Activated CD8-positive, alpha-beta memory T cell treated with anti-CD3 and anti-CD28 coated beads for 4 hours (primary cell): ENCODE results near the gene VIPR2.
"Not testable (repeated sequence)": the region's sequence is repeated elsewhere in the genome, so short reads cannot be mapped to it uniquely, and the experiment has no call there.

Experiments used
- DNase-seq, 2 donors: peaks; one replicate each; pipeline ENCODE4 v3.0.0-alpha.2; 2020; ENCODE audit warnings: low read depth in 2 of 2

The VIPR2 gene

DNA sequence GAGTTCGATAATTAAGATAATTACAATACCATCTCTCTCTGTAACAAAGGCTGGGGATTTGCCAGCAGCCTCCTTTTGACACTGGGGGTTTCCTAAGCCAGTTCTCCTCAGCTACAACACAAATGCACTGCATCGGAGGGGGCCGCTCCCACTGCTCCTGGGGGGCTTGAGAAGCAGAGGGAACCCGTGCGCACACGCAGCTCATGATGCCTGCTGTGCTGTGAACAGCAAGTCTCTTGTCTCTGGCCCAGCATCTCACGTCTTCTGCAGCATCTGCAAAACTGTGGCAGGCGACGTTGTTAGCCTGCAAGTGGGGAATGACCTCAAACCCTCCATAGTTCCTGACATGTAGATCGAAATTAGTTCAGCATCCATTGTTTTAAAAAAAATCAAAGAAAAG is 5.5 kb downstream of the VIPR2 start:
- DNase-seq: no peak

DNA sequence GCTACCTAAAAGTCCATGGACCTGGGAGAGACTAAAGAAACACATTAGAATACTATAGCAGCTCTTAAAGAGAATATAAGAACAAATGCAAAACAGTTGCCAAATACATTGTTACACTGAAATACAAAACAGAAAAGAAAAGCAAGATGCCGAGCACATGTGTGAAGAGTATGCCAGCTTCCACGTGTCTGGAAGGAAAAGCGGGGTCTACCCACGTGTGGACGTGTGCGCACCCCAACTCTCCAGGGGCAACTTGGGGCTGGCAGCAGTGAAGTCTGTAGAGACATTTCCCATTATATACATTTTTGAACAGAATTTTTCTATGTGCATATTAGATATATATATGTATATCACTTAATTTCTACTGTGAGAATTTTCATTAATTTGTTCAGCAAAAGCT is 6.2 kb downstream of the VIPR2 start:
- DNase-seq: no peak

DNA sequence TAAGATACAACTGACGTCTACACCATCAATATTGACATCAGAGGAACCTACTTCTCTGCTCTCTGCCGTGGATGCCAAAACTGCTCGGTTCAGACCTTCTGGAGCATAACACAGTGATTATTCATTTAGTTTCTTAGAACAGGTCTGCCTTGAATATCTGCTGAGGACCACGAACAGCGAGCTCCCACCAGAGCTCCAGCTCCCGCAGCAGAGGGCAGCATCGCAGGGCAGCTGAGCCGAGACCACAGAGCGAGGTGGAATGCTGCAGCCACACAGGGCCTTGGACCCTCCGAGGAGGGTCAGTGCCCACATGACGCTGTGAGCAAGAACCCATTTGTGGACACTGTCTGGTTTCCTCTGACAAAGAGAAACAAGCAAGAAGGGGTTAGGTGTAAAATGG is 6.8 kb downstream of the VIPR2 start:
- no peak for DNase-seq

DNA sequence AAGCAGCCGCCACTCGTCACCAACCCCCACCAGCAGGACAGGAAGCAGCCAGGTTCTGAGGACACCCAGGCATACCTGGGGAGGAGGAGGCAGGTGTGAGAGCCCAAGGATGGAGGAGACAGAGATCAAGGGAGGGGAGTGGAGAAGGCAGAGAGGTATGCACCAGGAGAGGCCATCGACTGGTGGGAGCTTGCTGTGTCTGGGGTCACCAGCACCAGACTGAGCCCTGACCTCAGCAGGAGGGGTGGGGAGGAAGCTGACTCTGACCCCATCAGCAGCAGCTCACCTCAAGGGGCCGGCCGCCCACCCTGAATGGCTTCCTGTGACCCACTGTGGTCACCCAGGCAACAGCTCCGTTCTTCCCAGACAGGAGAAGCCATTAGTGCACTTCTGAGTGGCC is 7.8 kb downstream of the VIPR2 start:
- no peak for DNase-seq

DNA sequence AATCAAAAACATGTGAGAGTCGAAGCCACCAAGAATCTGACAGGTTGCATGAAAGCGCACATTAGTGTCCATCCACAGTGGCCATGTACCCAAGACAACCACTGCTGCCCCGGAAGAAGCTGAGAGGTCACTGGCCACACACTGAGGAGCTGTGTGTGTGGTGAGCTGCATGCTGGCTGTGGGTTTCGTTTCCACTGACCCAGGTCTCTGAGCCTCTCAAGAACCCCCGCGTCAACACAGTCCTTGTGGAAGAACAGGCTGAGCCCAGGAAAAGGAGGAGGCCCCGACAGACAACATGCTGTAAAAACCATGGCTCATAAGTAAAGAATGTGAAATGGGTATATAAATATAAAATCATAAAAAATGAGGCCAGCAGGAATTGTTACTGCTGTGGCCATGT is 8.2 kb downstream of the VIPR2 start:
- no peak for DNase-seq

DNA sequence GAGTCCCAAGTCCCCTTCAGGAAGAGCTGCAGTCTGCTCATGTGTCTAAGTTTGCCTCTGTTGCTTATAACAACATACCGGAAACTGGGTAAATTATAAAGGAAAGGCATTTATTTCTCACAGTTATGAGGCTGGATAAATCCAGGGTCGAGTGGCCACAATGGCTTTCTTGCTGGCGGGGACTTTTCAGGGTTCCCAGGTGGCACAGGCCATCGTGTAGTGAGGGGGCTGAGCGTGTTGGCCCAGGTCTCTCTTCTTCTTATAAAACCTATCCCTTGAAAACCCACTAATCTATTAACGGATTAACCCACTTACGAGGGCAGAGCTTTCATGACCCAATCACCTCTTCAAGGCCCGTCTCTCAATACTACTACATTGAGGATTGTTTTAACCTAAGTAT is 8.7 kb downstream of the VIPR2 start:
- no peak for DNase-seq

DNA sequence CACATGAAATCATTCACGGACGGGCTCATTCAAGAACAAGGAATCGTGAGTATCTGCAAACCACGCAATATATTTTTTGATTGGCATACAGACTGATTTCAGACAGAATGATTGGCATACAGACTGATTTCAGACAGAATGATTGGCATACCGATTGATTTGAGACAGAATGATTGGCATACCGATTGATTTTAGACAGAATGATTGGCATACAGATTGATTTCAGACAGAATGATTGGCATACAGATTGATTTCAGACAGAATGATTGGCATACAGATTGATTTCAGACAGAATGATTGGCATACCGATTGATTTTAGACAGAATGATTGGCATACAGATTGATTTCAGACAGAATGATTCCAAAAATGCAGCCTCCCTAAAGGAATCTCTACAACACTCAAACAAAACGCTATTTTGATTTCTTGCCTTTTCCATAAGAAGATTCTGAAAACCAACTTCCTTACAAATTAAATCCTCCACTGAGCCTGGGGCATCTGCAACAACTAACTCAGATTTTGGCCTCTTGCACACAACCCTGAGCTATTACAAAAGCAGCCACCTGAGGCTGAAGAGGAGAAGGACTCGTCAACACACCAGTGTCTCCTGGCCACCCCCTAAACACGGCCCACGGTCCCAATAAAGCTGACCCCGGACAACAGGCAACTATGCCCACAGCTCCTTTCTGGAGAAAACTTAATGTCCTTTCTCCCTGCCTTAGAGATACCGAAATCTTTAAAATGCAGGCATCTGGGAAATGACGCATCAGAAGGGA is 11.8 kb downstream of the VIPR2 start:
- not testable (repeated sequence) for DNase-seq

DNA sequence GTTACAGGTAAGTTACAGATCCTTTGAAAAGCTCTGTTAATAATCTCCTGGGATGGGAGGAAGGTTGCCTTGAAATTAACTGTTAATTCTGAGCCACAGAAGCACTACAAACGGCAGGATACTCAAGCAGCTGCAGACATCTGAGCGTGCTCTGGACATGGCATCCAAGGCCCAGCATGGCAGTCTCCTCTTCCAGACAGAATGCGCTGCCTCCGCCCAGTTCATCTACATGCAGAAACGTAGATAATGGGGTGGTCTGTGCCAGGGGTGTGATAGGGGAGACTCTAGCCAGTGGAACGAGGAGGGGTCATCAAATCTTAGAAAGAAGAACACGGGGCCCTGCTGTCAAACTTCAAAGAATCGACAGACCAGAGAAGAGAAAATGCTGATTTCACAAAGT is 13.8 kb downstream of the VIPR2 start:
- no peak for DNase-seq

DNA sequence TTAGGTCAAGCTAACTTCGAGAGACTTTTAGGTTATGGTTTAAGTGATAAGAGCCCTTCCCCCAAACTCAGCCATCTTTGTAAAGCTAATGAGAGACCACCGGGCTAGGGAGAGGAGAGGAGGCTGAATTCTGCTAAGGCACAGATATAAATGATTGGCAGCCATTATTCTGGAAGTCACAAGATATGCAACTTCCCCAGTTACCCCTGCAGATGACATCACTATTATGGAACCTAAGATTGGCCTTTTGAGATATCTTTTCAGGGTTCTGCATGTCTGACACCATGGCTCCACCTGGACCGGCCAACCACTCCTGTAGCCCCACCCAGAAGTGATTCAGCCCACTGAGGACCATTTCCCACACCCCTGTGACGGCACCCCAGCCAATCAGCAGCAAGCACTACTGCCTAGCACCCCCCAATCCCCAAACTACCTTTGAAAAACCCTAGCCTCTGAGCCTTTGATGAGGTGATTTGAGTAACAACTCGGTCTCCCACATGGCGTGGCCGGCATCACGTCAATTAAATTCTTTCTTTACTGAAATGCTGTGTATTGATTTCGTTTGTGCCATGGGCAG is 14.4 kb downstream of the VIPR2 start:
- no peak for DNase-seq

DNA sequence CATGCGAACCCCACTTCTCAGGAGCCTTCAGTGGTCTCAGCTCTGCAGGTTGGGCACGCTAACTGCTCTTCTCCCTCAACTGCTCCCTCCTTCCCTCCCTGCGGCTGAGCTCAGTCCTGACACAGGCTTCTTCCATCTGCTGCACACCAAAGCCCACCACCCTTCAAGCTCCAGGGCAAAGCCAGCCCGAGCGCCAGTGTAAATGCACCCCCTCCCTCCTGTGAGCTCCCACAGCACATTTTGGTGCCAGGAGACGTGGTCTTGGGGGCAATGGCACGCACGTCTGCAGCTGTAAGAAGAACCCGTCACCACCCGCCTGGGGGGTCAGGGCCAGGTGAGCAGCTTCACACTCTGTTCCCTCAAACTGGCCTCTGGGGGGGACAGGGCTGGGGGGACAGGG is 15.9 kb downstream of the VIPR2 start:
- DNase-seq: no peak

DNA sequence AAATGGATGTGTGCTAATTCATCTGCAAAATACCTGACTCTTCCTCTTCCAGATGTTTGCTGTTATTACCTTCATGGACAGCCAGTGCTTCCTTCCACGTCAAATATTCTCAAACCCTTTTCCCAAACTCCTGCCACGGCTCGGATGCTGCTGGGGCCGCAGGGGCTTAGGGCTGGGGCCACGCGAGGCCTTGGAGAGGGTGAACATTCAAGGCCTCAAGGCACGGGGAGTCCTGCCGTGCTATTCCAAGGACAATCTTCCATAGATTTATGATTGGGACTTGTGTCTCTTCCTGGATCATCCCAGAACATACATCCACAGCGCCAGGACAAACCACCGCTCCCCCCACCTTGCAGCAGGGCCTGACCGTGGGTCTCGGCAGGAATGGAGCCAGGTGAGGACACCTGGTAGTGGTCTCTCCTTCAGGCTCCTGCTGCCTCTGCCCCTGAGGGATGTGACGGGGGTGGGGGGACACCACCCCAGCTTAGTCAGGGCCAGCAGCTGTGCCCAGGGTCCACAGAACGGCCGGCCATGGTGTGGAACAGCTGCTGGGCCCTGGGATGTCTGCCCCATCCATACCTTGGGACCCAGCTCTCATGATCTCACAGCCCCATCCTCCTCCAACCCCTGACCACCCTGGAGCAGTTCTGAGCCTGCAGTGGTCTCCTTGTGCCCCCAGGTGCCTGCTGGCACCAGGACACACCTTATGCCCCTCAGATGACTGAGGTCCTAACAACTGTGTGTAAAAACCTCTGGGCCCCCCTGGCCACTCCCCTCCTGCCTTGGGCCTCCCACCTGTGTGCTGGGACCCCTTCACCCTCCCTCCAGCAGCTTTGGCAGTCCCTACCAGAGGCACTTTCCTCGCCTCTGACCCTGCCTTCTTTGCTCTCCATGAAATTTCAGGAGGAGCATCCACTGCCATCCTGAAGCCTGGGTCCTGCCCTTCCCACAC is 16.7 kb downstream of the VIPR2 start:
- no peak for DNase-seq

DNA sequence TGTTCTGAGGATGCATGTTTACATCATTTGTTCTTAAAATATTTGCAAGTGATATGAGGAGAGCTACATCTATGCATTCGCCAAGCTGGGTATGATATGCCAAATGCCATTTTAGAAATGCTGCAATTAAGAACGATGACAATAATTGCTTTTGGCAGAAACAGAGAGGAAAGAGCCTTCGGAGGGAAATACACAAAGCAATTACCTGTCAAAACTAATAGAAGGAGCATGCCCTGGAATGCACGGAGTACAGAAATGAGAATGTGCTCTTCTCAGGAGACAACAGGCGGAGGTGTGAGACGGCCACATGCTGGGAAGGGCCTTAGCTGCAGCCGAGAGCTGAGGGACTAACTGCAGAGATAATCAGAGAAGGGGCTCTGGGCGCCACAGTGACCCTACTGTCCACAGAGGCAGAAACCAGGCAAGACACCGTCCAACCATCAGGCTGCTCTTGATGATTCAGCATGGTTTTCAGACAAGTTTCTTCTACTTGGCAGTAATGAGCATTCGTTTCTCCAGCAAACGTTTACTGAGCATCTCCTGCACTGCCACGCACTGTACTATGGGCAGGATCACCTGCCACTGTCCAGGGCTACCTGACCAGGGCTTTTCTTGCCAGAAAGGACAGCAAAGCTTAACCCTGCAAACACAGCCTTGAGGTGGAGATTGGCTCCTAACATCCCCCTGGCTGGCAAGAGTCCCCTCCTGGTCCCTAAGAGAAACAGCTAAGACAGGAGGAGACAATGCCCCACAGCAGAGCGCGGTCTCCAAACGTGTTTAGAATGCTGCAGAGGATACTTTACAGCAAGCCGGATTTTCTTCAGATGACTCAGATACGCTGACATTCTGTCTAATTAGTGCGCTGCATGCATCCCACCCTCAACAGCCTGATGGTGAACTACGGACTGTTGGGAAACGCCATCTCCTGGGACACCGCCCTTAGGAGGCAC is 18.1 kb downstream of the VIPR2 start:
- no peak for DNase-seq

DNA sequence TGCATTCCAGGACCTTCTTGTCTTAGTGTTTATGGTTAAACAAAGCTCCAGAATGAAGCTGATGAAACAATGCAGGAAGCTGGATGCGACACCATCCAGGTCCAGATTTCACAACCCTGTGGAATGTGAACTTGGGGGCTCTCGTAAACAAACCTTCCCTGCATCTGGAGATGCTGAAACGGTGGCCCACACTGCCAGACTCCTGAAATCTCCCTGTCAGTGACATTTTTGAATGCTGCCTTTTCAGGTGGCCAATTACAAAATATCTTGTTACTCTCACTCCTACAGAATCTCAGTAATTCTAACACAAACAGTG is 18.8 kb downstream of the VIPR2 start:
- DNase-seq: no peak

DNA sequence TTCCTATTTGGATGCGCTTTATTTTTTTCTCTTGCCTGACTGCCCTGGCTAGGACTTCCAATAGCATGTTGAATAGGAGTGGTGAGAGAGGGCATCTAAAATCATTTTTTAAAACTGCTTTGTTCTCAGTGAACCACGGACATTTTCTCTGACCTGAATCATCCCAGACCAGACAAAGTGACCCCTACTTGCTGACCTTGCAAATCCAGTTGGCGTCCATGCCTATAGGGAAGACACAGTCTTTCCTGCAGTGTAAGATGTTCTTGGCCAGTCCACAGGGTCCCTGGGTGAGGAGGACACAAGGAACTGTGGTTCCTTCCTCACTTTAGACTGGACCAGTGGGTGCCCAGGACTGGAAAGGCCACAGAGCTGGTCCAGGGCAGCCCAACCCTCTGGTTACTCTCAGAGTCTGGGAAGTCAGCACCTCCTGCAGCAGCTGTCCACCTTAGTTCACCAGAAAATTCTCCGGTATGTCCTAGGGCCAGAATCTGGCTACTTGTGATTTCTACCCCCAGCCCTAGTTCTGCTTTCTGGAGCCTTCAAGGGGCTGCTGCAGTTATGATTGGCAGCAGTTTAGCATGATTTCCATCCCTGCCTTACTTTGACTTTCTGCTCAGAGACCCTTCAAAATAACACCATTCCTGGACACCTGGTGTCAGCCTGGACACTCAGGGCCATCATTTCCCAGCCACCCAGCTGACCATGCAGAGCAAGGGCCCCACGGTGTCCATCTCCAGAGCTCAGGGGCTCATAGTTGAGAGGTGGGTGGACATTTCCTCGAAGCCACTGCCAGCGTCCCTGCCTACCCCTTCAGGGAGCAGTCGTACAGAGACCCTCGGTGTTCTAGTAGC is 19.3 kb downstream of the VIPR2 start:
- no peak for DNase-seq

DNA sequence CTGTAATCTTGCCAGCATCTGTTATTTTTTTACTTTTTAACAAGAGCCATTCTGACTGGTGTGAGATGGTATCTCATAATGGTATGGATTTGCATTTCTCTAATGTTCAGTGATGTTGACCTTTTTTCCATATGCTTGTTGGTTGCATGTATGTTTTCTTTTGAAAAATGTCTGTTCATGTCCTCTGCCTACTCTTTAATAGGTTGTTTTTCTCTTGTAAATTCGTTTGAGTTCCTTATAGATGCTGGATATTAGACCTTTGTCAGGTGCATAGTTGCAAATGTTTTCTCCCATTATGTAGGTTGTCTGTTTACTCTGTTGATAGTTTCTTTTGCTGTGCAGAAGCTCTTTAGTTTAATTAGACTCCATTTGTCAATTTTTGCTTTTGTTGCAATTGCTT is 20.9 kb downstream of the VIPR2 start:
- not testable (repeated sequence) for DNase-seq

DNA sequence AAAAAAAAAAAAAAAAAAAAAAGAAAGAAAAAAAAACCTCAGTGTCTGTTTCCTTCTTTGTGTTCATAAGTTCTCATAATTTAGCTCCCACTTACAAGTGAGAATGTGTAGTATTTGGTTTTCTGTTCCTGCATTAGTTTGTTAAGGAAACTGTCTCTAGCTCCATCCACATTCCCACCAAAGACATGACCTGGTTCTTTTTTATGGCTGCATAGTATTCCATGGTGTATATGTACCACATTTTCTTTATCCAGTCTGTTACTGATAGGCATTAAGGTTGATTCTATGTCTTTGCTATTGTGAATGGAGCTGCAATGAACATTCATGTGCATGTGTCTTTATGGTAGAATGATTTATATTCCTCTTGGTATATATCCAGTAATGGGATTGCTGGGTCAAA is 21.4 kb downstream of the VIPR2 start:
- DNase-seq: not testable (repeated sequence)

DNA sequence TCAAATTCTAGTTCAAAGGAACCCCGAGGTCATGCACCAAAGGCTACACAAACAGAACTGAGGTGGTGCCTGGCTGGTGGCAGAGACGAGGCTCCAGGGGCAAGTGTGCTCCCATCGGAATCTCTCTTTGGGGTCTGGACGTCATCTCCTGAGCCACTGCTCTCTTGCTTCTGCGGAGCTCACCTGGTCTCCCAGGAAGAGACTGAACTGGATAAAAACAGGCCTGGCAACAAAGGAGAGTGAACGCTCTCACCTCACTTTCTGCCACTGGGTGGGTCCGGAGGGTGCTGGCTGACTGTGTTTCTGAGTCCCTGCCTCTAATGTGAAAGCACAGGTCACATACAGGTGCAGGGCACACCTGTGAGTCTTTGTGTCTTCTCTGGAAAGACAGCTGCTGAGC is 22.4 kb downstream of the VIPR2 start:
- no peak for DNase-seq

DNA sequence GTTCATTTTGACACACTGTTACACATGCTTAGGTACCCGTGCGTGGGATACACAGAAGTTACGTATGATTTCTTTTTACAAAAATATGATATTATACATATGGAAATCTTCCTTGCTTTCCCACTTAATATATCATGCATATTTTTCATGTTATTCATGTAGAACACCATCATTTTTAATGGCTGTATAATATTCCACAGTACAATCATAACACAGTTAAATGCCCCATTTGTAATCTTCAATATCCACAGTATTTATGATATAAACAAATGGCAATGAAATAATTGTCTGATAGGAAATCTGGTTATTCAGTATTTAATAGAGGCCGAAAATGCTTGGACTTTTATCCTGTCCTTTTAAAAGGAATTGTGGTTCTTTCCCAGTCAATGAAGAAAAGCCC is 23.2 kb downstream of the VIPR2 start:
- DNase-seq: no peak

DNA sequence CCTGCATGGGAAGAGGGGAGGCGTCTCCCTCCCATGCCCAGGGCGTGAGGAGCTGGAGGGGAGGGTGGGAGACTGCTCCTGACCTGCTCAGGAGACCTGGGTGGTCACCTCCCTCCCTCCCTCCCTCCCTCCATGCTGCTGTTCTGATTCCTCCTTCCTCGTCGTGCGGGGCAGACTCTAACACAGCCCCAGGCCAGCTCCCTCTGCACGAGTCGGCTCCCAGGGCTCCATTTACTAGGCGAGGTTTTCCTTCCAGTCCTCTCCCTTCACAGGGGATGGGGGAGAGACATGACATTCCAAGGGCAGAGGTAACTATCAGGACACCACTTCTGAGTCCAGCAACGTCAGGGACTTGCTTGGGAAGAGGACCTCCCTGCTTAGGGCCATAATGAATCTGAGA is 23.6 kb downstream of the VIPR2 start:
- no peak for DNase-seq

DNA sequence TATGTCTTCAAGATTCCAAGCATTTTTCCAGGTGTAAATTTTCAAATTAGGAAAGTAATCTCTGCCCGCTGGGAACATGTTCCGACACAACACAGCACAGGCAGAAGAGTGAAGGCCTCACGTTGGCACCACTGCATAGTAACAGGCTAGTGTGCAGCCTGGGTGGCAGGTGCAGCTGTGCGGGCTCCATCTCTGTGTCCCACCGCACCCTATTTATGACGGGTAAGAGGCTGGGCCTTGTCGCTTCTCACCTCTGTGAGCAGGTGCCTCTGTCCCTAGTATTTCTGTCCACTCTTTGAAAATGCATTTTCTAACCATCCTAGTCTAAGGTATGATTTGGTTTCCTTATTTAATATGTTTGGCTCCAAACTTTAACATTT is 24.1 kb downstream of the VIPR2 start:
- no peak for DNase-seq
